Measurements from ENCODE around the gene COL26A1.

COL26A1 gene

GRCh38 chr7:101363734-101364374 lies 1.2 kb downstream of the COL26A1 start:
- H3K79me2 ChIP-seq (ENCODE audit: control insufficient read depth, insufficient read depth, low read length): peaks cover 24% of the 10 kb centered on the region
- peak overlapping the region; percentile 97 for H3K4ac ChIP-seq (ENCODE audit: low read depth, low read length)
- peak overlapping the region; percentile 74 for H3K4me3 ChIP-seq (ENCODE audit: low read length)
- no peak overlapping the region for H4K8ac ChIP-seq (ENCODE audit: low read depth, low read length)
- H3K18ac ChIP-seq (ENCODE audit: low read length): peak overlapping the region; percentile 92
- no CpG with 5 or more reads among the region's 52 CpGs for WGBS (ENCODE audit: extremely low coverage, insufficient coverage, low lambda C conversion rate)
- H3K79me1 ChIP-seq (ENCODE audit: low read length): peaks cover 6% of the 10 kb centered on the region
- H2BK15ac ChIP-seq (replicated peaks; ENCODE audit: low read depth): no peak overlapping the region
- H3K27ac ChIP-seq (ENCODE audit: low read depth, low read length): no peak overlapping the region
- peak overlapping the region; percentile 48 for H3K4me2 ChIP-seq (ENCODE audit: low read length)
- no peak overlapping the region for H2BK5ac ChIP-seq (ENCODE audit: low read length)
- H3K4me1 ChIP-seq (ENCODE audit: control insufficient read depth, low read depth, low read length): peaks cover 2% of the 10 kb centered on the region
- H2BK120ac ChIP-seq (ENCODE audit: low read depth, low read length): peak overlapping the region; percentile 18
- peak overlapping the region; percentile 95 for H3K9ac ChIP-seq (ENCODE audit: low read length)
- H3K36me3 ChIP-seq (ENCODE audit: control insufficient read depth, insufficient read depth, low read length): no peaks in the 10 kb centered on the region
- peak; percentile 83 for DNase-seq
- H3K23ac ChIP-seq (ENCODE audit: low read length): no peak overlapping the region
- H4K5ac ChIP-seq (ENCODE audit: low read length): no peak overlapping the region
- no peaks in the 10 kb centered on the region for H3K27me3 ChIP-seq (ENCODE audit: insufficient read depth, low read length, poor library complexity)
- H3K56ac ChIP-seq (ENCODE audit: low read length): peak overlapping the region; percentile 99
- no peak overlapping the region for H2AK5ac ChIP-seq (ENCODE audit: low read length)

DNA sequence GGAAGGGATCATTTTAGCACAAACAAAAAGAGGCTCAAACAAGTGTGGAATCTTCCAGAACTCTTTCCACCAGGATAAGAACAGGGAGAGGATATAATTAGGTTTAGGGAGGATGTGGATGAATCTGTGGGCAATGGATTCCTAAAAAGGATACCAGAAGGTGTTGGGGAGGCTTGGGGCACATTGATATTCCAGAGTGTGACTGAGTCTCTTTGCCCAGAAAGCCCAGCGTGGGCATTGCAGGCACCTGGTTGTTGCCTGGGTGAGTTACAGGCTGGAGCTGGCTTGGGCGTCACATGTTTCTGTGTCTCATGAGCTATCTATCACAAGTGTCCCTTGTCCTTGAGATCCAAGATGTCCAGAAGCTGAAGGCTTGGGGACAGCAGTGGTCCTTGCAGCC lies 3.3 kb downstream of the COL26A1 start:
- no peak overlapping the region for H3K56ac ChIP-seq (ENCODE audit: low read length)
- H3K27ac ChIP-seq (ENCODE audit: low read depth, low read length): no peak overlapping the region
- H3K36me3 ChIP-seq (ENCODE audit: control insufficient read depth, insufficient read depth, low read length): no peaks in the 10 kb centered on the region
- H2BK120ac ChIP-seq (ENCODE audit: low read depth, low read length): no peak overlapping the region
- no peak overlapping the region for H3K4ac ChIP-seq (ENCODE audit: low read depth, low read length)
- WGBS (ENCODE audit: extremely low coverage, insufficient coverage, low lambda C conversion rate): no CpG with 5 or more reads among the region's 2 CpGs
- no peak overlapping the region for H3K9ac ChIP-seq (ENCODE audit: low read length)
- peaks cover 6% of the 10 kb centered on the region for H3K79me1 ChIP-seq (ENCODE audit: low read length)
- H2BK5ac ChIP-seq (ENCODE audit: low read length): no peak overlapping the region
- no peak overlapping the region for H3K4me3 ChIP-seq (ENCODE audit: low read length)
- H3K27me3 ChIP-seq (ENCODE audit: insufficient read depth, low read length, poor library complexity): no peaks in the 10 kb centered on the region
- peaks cover 2% of the 10 kb centered on the region for H3K4me1 ChIP-seq (ENCODE audit: control insufficient read depth, low read depth, low read length)
- H3K18ac ChIP-seq (ENCODE audit: low read length): no peak overlapping the region
- no peak overlapping the region for H2AK5ac ChIP-seq (ENCODE audit: low read length)
- no peak overlapping the region for H3K23ac ChIP-seq (ENCODE audit: low read length)
- no peak for DNase-seq
- no peak overlapping the region for H4K8ac ChIP-seq (ENCODE audit: low read depth, low read length)
- H3K4me2 ChIP-seq (ENCODE audit: low read length): no peak overlapping the region
- H2BK15ac ChIP-seq (replicated peaks; ENCODE audit: low read depth): no peak overlapping the region
- H3K79me2 ChIP-seq (ENCODE audit: control insufficient read depth, insufficient read depth, low read length): peaks cover 29% of the 10 kb centered on the region
- H4K5ac ChIP-seq (ENCODE audit: low read length): no peak overlapping the region

DNA sequence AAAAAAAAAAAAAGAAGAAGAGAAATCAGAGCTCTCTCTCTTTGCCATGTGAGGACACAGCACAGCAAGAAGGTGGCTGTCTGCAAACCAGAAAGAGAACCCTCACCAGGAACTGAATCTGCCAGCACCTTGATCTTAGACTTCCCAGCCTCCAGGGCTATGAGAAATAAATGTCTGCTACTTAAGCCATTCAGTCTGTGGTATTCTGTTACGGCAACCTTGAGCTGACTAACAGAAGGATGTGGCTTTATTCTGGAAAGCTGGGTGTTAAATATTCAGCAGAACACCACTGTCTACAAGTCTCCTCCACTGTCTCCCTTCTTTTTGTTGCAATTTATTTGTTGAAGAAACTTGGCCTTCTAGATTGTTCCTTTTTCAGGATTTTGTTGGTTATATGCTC lies 5.0 kb downstream of the COL26A1 start:
- Histone ChIP-seq H3K23ac (ENCODE audit: low read length) (no peak overlapping the region), H2BK5ac (ENCODE audit: low read length) (no peak overlapping the region), H4K5ac (ENCODE audit: low read length) (no peak overlapping the region), H3K27me3 (ENCODE audit: insufficient read depth, low read length, poor library complexity) (no peaks in the 10 kb centered on the region), H3K9ac (ENCODE audit: low read length) (no peak overlapping the region), H3K36me3 (ENCODE audit: control insufficient read depth, insufficient read depth, low read length) (no peaks in the 10 kb centered on the region), H3K27ac (ENCODE audit: low read depth, low read length) (no peak overlapping the region), H3K79me2 (ENCODE audit: control insufficient read depth, insufficient read depth, low read length) (peaks cover 33% of the 10 kb centered on the region), H3K4ac (ENCODE audit: low read depth, low read length) (no peak overlapping the region), H2AK5ac (ENCODE audit: low read length) (no peak overlapping the region), H2BK120ac (ENCODE audit: low read depth, low read length) (no peak overlapping the region), H3K18ac (ENCODE audit: low read length) (no peak overlapping the region), H3K4me2 (ENCODE audit: low read length) (no peak overlapping the region), H3K79me1 (ENCODE audit: low read length) (peaks cover 9% of the 10 kb centered on the region), H3K56ac (ENCODE audit: low read length) (no peak overlapping the region), H3K4me1 (ENCODE audit: control insufficient read depth, low read depth, low read length) (peaks cover 2% of the 10 kb centered on the region), H3K4me3 (ENCODE audit: low read length) (no peak overlapping the region), H2BK15ac (replicated peaks; ENCODE audit: low read depth) (no peak overlapping the region), H4K8ac (ENCODE audit: low read depth, low read length) (no peak overlapping the region)
- DNase-seq: no peak
- WGBS (ENCODE audit: extremely low coverage, insufficient coverage, low lambda C conversion rate): no CpG with 5 or more reads among the region's 1 CpG

GRCh38 chr7:101368422-101369165 lies 5.9 kb downstream of the COL26A1 start:
- H2AK5ac ChIP-seq (ENCODE audit: low read length): no peak overlapping the region
- H3K4me1 ChIP-seq (ENCODE audit: control insufficient read depth, low read depth, low read length): peaks cover 2% of the 10 kb centered on the region
- no peak overlapping the region for H3K18ac ChIP-seq (ENCODE audit: low read length)
- no peaks in the 10 kb centered on the region for H3K36me3 ChIP-seq (ENCODE audit: control insufficient read depth, insufficient read depth, low read length)
- no peak overlapping the region for H2BK15ac ChIP-seq (replicated peaks; ENCODE audit: low read depth)
- no peak overlapping the region for H3K27ac ChIP-seq (ENCODE audit: low read depth, low read length)
- no peak overlapping the region for H3K4me2 ChIP-seq (ENCODE audit: low read length)
- no peak overlapping the region for H3K23ac ChIP-seq (ENCODE audit: low read length)
- DNase-seq: peak; percentile 79
- peaks cover 9% of the 10 kb centered on the region for H3K79me1 ChIP-seq (ENCODE audit: low read length)
- H3K27me3 ChIP-seq (ENCODE audit: insufficient read depth, low read length, poor library complexity): no peaks in the 10 kb centered on the region
- no peak overlapping the region for H3K56ac ChIP-seq (ENCODE audit: low read length)
- H2BK5ac ChIP-seq (ENCODE audit: low read length): no peak overlapping the region
- no peak overlapping the region for H4K8ac ChIP-seq (ENCODE audit: low read depth, low read length)
- no peak overlapping the region for H3K9ac ChIP-seq (ENCODE audit: low read length)
- H3K79me2 ChIP-seq (ENCODE audit: control insufficient read depth, insufficient read depth, low read length): peaks cover 33% of the 10 kb centered on the region
- H4K5ac ChIP-seq (ENCODE audit: low read length): no peak overlapping the region
- no peak overlapping the region for H3K4me3 ChIP-seq (ENCODE audit: low read length)
- no peak overlapping the region for H2BK120ac ChIP-seq (ENCODE audit: low read depth, low read length)
- H3K4ac ChIP-seq (ENCODE audit: low read depth, low read length): no peak overlapping the region
- no CpG with 5 or more reads among the region's 8 CpGs for WGBS (ENCODE audit: extremely low coverage, insufficient coverage, low lambda C conversion rate)

- Histone ChIP-seq H3K4me3 (ENCODE audit: low read length) (no peak overlapping the region), H3K9ac (ENCODE audit: low read length) (no peak overlapping the region), H3K4me2 (ENCODE audit: low read length) (no peak overlapping the region), H3K4ac (ENCODE audit: low read depth, low read length) (no peak overlapping the region), H2AK5ac (ENCODE audit: low read length) (no peak overlapping the region), H2BK15ac (replicated peaks; ENCODE audit: low read depth) (no peak overlapping the region), H3K23ac (ENCODE audit: low read length) (no peak overlapping the region), H3K56ac (ENCODE audit: low read length) (no peak overlapping the region), H3K79me2 (ENCODE audit: control insufficient read depth, insufficient read depth, low read length) (peaks cover 28% of the 10 kb centered on the region), H2BK5ac (ENCODE audit: low read length) (no peak overlapping the region), H3K4me1 (ENCODE audit: control insufficient read depth, low read depth, low read length) (peaks cover 2% of the 10 kb centered on the region), H4K8ac (ENCODE audit: low read depth, low read length) (no peak overlapping the region), H3K79me1 (ENCODE audit: low read length) (peaks cover 10% of the 10 kb centered on the region), H4K5ac (ENCODE audit: low read length) (no peak overlapping the region), H3K27ac (ENCODE audit: low read depth, low read length) (no peak overlapping the region), H3K36me3 (ENCODE audit: control insufficient read depth, insufficient read depth, low read length) (no peaks in the 10 kb centered on the region), H3K18ac (ENCODE audit: low read length) (no peak overlapping the region), H2BK120ac (ENCODE audit: low read depth, low read length) (no peak overlapping the region), H3K27me3 (ENCODE audit: insufficient read depth, low read length, poor library complexity) (no peaks in the 10 kb centered on the region)
- no CpG with 5 or more reads among the region's 5 CpGs for WGBS (ENCODE audit: extremely low coverage, insufficient coverage, low lambda C conversion rate)
- DNase-seq: no peak
These were observed 8.2 kb downstream of the COL26A1 start for GRCh38 chr7:101370836-101371235.

Data from mesendoderm (in vitro differentiated cells).